NCI-H1092 treated with DMSO at 0.1 percent for 48 hours (cell line): Measurements from ENCODE around the gene CUEDC1.

Experiments used
- DNase-seq: peaks from one replicate; lab custom pipeline; 2025; lab: John Stamatoyannopoulos, UW

Gene CUEDC1

DNA sequence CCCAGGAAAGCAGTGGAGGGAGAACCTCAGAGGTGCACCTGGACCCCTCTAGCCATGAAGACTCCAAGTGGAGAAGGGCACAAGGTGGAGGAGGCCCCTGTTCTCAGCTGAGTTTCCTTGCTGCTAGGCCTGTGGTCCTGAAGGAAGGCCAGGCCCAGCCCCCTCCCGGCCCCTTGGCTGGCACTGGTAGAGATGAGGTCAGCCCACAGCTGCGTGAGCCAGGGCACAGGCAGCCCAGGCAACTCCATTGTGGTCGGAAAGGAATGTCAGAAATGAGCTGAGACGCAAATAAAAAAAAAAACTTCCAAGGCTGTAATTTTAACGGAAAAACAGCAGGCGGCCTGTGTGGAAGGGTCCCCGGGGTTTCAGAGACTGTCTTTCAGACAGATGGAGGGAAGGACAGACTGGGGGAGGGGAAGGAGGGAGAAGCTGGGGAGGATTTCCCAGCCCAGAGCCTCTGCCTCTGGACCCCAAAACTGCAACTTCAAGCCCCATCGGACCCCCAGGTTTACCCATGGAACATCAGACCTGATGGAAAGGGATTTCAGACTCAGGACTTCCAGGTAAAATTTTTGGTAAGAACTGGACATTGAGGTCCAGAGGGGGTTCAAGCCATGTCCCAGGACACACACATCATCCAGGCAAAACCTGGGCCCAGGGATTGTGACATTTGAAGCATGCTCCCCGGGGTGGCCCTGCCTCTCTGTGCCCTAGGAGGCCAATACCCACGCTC is 79.8 kb downstream of the CUEDC1 start:
- DNase-seq, result no peak

DNA sequence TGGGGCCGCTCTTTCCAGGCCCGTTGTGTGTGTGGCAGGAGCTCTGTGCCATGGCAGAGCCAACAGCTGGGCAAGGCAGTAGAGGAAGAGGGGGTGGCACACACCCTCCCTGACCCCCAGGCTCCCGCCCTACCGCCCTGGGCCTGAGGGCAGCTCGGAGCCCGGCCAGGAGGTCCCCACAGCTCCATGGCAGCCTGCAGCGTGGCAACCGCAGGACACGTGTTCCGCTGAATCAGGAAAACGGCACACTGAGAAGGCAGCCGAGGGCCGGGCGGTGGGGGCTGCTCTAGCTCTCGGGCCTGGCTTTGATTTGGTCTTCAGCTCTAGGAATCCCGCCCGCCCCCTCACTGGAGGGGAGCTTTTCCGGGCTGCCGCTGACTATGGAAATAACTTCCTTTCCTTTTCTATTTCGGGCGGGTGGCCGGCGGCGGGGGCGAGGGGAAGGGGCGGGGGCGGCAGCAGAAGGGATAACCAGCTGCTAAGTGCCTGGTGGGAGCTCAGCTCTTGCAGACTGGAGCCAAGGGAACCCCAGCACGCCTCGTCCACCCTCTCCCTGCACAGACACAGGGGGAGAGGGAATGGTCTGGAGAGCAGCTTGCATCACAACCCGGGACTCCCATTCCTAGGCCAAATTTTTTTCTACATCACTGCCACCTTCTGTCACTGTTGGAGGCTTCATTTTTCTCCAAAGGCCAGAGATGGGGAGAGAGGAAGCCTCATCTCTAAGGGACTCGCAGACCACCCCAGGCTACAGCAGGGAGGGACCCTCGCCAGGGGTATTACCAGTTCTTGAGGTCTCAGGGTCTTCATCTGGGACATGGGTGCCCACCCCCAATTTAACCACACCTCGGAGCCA is 80.5 kb downstream of the CUEDC1 start:
- DNase-seq, result no peak

GRCh38 chr17:57874058-57874419 is 81.2 kb downstream of the CUEDC1 start:
- no peak for DNase-seq

- no peak for DNase-seq
These were observed 81.8 kb downstream of the CUEDC1 start for GRCh38 chr17:57873261-57874057.

GRCh38 chr17:57872536-57872935 is 82.7 kb downstream of the CUEDC1 start:
- no peak for DNase-seq

- no peak for DNase-seq
These were observed 83.3 kb downstream of the CUEDC1 start for GRCh38 chr17:57871863-57872262.

DNA sequence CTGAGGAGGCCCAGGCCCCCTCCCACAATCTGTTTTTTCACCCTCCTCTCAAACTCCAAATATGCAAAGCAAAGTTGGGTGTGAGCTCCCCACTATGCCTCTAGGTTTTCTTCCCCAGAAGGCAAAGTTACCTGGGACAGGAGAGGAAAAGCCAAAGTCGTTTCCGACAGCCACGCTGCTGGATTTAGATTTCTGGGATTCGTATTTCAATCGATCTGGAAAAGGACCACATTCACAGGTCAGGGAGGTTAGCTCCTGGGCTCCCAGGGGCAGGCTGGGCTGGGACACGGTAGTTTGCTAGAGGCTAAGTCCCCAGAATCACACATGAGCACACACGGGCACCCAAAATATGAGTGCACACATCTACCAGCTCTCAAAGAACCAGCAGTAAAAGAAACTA is 84.1 kb downstream of the CUEDC1 start:
- DNase-seq, result no peak

- DNase-seq, result no peak
These were observed 85.0 kb downstream of the CUEDC1 start for GRCh38 chr17:57870283-57870635.

GRCh38 chr17:57869617-57870282 is 85.5 kb downstream of the CUEDC1 start:
- no peak for DNase-seq

DNA sequence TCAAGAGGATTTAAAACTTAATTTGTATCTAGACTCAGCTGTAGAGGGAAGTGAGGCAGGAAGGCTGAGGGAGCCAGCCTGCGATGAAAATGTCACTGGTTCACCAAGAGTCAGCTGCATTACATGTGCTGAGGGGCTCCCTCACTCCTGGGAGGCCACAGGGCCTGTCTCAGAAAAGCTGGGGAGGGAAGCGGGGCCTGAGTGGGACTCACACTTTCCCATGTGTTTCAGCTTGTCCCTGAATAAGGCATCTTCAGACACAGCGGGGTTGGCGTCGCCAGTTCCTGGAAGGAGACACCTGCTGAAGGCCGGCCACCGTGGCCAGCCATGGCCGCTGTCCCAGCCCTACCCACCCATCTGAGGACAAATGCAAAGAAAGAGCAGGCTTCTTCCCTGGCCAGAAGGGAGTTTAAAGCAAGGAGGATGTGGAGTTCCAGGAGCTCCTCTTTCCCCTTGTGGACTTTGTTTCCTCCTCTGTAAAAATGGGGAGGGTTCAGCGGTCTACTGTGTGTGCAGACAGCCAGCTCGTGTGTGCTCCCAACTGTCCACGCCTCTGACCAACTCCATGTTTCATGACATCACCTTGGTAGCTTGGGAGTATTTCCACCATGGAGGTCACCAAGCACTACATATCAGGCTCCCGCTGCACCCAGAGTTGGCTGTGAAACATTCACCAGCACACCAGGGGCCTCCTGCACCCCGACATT is 86.1 kb downstream of the CUEDC1 start:
- no peak for DNase-seq

GRCh38 chr17:57868007-57868909 is 87.0 kb downstream of the CUEDC1 start:
- no peak for DNase-seq

DNA sequence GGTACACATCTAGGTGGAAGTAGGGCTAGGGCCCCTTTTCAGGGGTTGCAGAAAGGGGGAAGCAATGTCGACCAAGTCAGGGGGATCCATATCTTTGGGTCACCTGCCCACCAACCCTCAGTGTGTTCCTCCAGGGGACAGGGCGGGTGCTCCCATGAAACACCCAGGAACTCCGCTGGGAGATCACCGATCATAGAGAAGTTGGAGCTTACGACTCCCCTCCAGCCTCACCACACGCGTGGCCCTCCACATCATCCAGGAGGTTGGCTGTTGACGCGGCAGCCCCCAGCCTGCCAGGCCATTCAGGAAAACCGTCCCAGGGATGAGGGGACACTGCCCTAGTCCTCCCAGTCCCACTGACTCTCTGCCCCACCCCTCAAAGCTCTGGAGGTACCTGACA is 88.1 kb downstream of the CUEDC1 start:
- no peak for DNase-seq

GRCh38 chr17:57866723-57867122 is 88.5 kb downstream of the CUEDC1 start:
- no peak for DNase-seq

- DNase-seq, result no peak
These were observed 88.9 kb downstream of the CUEDC1 start for GRCh38 chr17:57866319-57866718.

DNA sequence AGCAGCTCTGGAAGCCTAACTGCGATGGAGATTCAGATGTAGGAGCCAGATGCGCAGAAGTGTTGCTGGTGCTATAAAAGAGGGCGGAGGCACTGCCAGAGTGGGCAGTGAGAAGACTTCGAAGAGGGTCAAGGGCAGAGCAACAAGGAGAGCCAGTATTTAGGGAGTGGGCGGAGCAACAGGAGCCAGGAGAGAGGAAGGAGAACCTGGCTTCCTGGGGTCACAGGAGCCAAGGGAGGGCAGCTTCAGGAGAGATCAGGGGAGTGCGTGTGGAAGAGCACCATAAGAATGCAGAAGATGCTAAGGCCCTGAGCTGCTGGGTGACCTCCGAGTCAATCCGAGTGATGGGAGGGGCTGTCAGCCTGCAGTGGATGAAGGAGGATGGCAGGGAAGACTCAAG is 90.9 kb downstream of the CUEDC1 start:
- DNase-seq, result no peak

- DNase-seq, result no peak
These were observed 92.2 kb downstream of the CUEDC1 start for GRCh38 chr17:57862694-57863667.

GRCh38 chr17:57861790-57862693 is 93.2 kb downstream of the CUEDC1 start:
- no peak for DNase-seq
